Endothelial cell of umbilical vein (primary cell): ENCODE measurements around the gene MPC2. TPM values are rescaled to one million over a fixed set of nuclear protein-coding genes. Genes with fewer than 3 reads are reported as not detected.

ENCODE experiments used
- BruUV-seq: library from RNA; stranded (reverse); fragments of 400-500 nt; replicated peaks from 2 replicates; lab custom pipeline; 2021; lab: Mats Ljungman, UMichigan
- CTCF ChIA-PET: fragments of 300-600, 350-600 bp; sonication (Branson Sonifier 250); formaldehyde crosslinking; loops from one replicate; lab custom pipeline; 2021; ENCODE audit warnings: antibody characterized with exemption, inconsistent platforms; lab: Charles Lee
- POLR2A ChIA-PET: fragments of 300-600, 350-600 bp; sonication (Branson Sonifier 250); formaldehyde crosslinking; loops from one replicate; lab custom pipeline; 2021; ENCODE audit warnings: antibody characterized with exemption, inconsistent platforms; lab: Charles Lee
- DNase-seq: peaks from one replicate; pipeline ENCODE4 v3.0.0-alpha.2; 2011; ENCODE audit warnings: low read depth, low spot score
- FAIRE-seq: peaks from 2 replicates; lab custom pipeline; 2011; peaks lifted over from hg19 to GRCh38; lab: Jason Lieb, UNC
- H2AFZ ChIP-seq: 2 replicates; pipeline ENCODE4 v1.6.0; 2012; ENCODE audit warnings: low read depth, low read length, control low read depth, inconsistent platforms
- H3K27ac ChIP-seq: 2 replicates; pipeline ENCODE4 v1.5.1; 2011; ENCODE audit warnings: low read depth, mild to moderate bottlenecking, control low read depth, low read length, moderate library complexity; ENCODE audit not compliant: insufficient read depth
- H3K27me3 ChIP-seq, 2 experiments: 2 replicates each; pipeline versions ENCODE4 v1.6.0 to v1.6.1; 2011; ENCODE audit warnings: low read length in 2 of 2, mixed read lengths in 1 of 2; ENCODE audit not compliant: control insufficient read depth in 2 of 2, insufficient read depth in 2 of 2
- H3K36me3 ChIP-seq, 2 experiments: 2 replicates in 1 of 2; 3 replicates in 1 of 2; pipeline ENCODE4 v1.5.1; 2011; ENCODE audit warnings: low read length in 2 of 2, mild to moderate bottlenecking in 1 of 2, moderate library complexity in 1 of 2; ENCODE audit not compliant: control insufficient read depth in 2 of 2, insufficient read depth in 2 of 2; ENCODE audit errors: extremely low read depth in 1 of 2
- H3K4me1 ChIP-seq: 3 replicates; pipeline ENCODE4 v1.5.1; 2011; ENCODE audit warnings: mild to moderate bottlenecking, low read length; ENCODE audit not compliant: control insufficient read depth, insufficient read depth; ENCODE audit errors: extremely low read depth
- H3K4me2 ChIP-seq: 2 replicates; pipeline ENCODE4 v1.6.1; 2011; ENCODE audit warnings: low read length, control low read depth, mixed read lengths; ENCODE audit not compliant: insufficient read depth
- H3K4me3 ChIP-seq, 3 experiments: fragments of 200-600 bp in 1 of 3; sonication (generic), shearing (Covaris generic) in 1 of 3; replicated peaks in 1 of 3; 2 replicates each; pipeline ENCODE4 v1.5.1; 2011 to 2016; ENCODE audit warnings: control low read depth in 3 of 3, low read length in 3 of 3, mild to moderate bottlenecking in 2 of 3, inconsistent platforms in 1 of 3, low read depth in 1 of 3, moderate library complexity in 1 of 3; ENCODE audit not compliant: insufficient read depth in 1 of 3
- H3K79me2 ChIP-seq: 2 replicates; pipeline ENCODE4 v1.6.0; 2012; ENCODE audit warnings: low read length, inconsistent platforms; ENCODE audit not compliant: control insufficient read depth, insufficient read depth
- H3K9ac ChIP-seq: replicated peaks from 2 replicates; pipeline ENCODE3; 2011; ENCODE audit warnings: low read length, control low read depth; ENCODE audit not compliant: insufficient read depth; ENCODE audit errors: extremely low read depth
- H3K9me1 ChIP-seq: replicated peaks from 3 replicates; pipeline ENCODE4 v1.6.0; 2011; ENCODE audit warnings: mild to moderate bottlenecking, low read length; ENCODE audit not compliant: control insufficient read depth, insufficient read depth; ENCODE audit errors: extremely low read depth
- H3K9me3 ChIP-seq: replicated peaks from 2 replicates; pipeline ENCODE4 v1.5.1; 2012; ENCODE audit warnings: low read length, inconsistent platforms; ENCODE audit not compliant: control insufficient read depth, insufficient read depth
- H4K20me1 ChIP-seq: replicated peaks from 2 replicates; pipeline ENCODE3; 2011; ENCODE audit warnings: mild to moderate bottlenecking, low read length; ENCODE audit not compliant: control insufficient read depth, insufficient read depth; ENCODE audit errors: extremely low read depth
- CTCF ChIP-seq, 2 donors: IDR thresholded peaks; 1 replicate in 1 of 2; 2 replicates in 1 of 2; pipeline ENCODE4 v1.5.1; 2011; ENCODE audit warnings: low read length in 2 of 2, mild to moderate bottlenecking in 2 of 2, moderate library complexity in 2 of 2, control low read depth in 1 of 2, inconsistent platforms in 1 of 2, low read depth in 1 of 2; ENCODE audit not compliant: insufficient read depth in 1 of 2; ENCODE audit errors: extremely low read depth in 1 of 2
- EZH2 ChIP-seq: IDR thresholded peaks from 2 replicates; pipeline ENCODE4 v1.6.1; 2012; ENCODE audit warnings: borderline replicate concordance, low read depth, mild to moderate bottlenecking, moderate library complexity, low read length, inconsistent platforms; ENCODE audit not compliant: severe bottlenecking
- FOS ChIP-seq: IDR thresholded peaks from 2 replicates; pipeline ENCODE4 v1.6.1; 2011; ENCODE audit warnings: mild to moderate bottlenecking, low read length, moderate library complexity, borderline replicate concordance; ENCODE audit not compliant: insufficient read depth
- GATA2 ChIP-seq: IDR thresholded peaks from 2 replicates; pipeline ENCODE4 v1.7.0; 2011; ENCODE audit warnings: low read depth, mild to moderate bottlenecking, moderate library complexity, mixed read lengths, low read length; ENCODE audit not compliant: insufficient read length, insufficient read depth
- JUN ChIP-seq: IDR thresholded peaks from 2 replicates; pipeline ENCODE4 v1.6.1; 2011; ENCODE audit warnings: borderline replicate concordance, low read depth; ENCODE audit not compliant: insufficient read length, insufficient read depth
- MAX ChIP-seq: IDR thresholded peaks from 2 replicates; pipeline ENCODE4 v1.6.1; 2011; ENCODE audit not compliant: insufficient read depth, insufficient read length
- MYC ChIP-seq: IDR thresholded peaks from one replicate; pipeline ENCODE4 v1.6.1; 2011; ENCODE audit warnings: mild to moderate bottlenecking, low read depth, low read length
- POLR2A ChIP-seq: IDR thresholded peaks from 2 replicates; pipeline ENCODE4 v1.6.1; 2012; ENCODE audit warnings: low read depth, mild to moderate bottlenecking, control low read depth, low read length
- POLR2AphosphoS5 ChIP-seq: IDR thresholded peaks from 2 replicates; pipeline ENCODE4 v1.6.1; 2012; ENCODE audit warnings: low read depth, mild to moderate bottlenecking, control low read depth, low read length, moderate library complexity; ENCODE audit not compliant: insufficient read depth
- dilution Hi-C: fragments of 300-500 bp; cut with MboI; formaldehyde crosslinking; loops from one replicate; pipeline ENCODE4 v1.15.0; 2019; ENCODE audit warnings: low sequenced_read_pairs; ENCODE audit not compliant: extremely low pct_ligation_motif_present
- intact Hi-C: fragments of 100-400 bp; cut with micrococcal nuclease; formaldehyde crosslinking; loops from one replicate; pipeline ENCODE4 v1.10.0; 2022
- polyA plus RNA-seq, 4 experiments: library from polyadenylated mRNA; depleted of rRNA in 3 of 4; stranded (reverse) in 3 of 4; unstranded in 1 of 4; fragments of >200 nt; gene quantifications; 2 replicates each; pipeline versions ENCODE4 v1.2.1 to v1.2.3, GENCODE V29; 2011 to 2012; ENCODE audit warnings: missing spikeins in 1 of 4
- total RNA-seq: library from RNA; stranded (reverse); gene quantifications from 2 replicates; pipeline ENCODE4 v1.2.3, GENCODE V29; 2021

MPC2 gene
- total and polyA plus RNA-seq, 2 donors (not counting 3 experiments of a cell fraction or from before 2014, with no cell fraction given): 14.9 to 35.8 TPM

- intact Hi-C loops (no loop called here), dilution Hi-C loops (no loop called here)
- Histone ChIP-seq H2AFZ (no peak overlapping the region), H3K36me3 (peaks cover 0 to 3% of the 10 kb centered on the region in 2 experiments), H3K4me3 (no peak overlapping the region), H4K20me1 (peaks cover 3% of the 10 kb centered on the region), H3K9ac (no peak overlapping the region), H3K27ac (no peak overlapping the region), H3K4me2 (no peak overlapping the region), H3K9me3 (no peaks in the 10 kb centered on the region), H3K27me3 (no peaks in the 10 kb centered on the region), H3K9me1 (no peaks in the 10 kb centered on the region), H3K4me1 (no peaks in the 10 kb centered on the region), H3K79me2 (peaks cover 42% of the 10 kb centered on the region)
- POLR2A ChIA-PET: no interaction called here
- BruUV-seq: no TSS peak
- TF ChIP-seq CTCF (IDR thresholded peaks at IDR 0.05; ENCODE audit: extremely low read depth in 1 of 2, insufficient read depth in 1 of 2, low read depth in 1 of 2, low read length in 2 of 2) (no peak), EZH2 (no peak), POLR2A (no peak), MAX (no peak), MYC (no peak), FOS (no peak), JUN (no peak), POLR2AphosphoS5 (no peak), GATA2 (no peak)
- FAIRE-seq (no peak), DNase-seq (no peak)
- CTCF ChIA-PET: no interaction called here
Measured at GRCh38 chr1:167949785-167950184, 12.9 kb upstream of the MPC2 start.
